ENCODE data around the gene PITPNM2.

DNA sequence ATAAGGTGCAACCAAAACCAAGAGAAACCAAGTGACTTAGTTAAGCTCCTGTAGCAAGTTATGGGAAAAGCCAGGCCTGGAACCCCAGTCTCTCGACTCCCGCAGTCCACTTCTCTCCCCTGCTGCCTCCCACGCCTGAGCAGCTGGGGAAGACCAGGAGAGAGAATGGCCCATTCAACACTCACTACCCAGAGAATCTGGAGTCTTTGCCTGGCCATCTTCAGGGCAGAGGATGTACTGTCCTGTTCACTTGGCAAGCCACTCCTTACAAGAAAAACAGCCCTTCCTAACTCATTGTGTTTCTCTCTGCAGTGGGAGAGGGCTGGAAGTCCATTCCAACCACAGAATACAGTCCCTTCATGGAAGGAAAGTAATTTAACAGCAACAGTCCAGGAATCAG, 1.8 kb downstream of the PITPNM2 start:
- TF ChIP-seq, protein P1, sequence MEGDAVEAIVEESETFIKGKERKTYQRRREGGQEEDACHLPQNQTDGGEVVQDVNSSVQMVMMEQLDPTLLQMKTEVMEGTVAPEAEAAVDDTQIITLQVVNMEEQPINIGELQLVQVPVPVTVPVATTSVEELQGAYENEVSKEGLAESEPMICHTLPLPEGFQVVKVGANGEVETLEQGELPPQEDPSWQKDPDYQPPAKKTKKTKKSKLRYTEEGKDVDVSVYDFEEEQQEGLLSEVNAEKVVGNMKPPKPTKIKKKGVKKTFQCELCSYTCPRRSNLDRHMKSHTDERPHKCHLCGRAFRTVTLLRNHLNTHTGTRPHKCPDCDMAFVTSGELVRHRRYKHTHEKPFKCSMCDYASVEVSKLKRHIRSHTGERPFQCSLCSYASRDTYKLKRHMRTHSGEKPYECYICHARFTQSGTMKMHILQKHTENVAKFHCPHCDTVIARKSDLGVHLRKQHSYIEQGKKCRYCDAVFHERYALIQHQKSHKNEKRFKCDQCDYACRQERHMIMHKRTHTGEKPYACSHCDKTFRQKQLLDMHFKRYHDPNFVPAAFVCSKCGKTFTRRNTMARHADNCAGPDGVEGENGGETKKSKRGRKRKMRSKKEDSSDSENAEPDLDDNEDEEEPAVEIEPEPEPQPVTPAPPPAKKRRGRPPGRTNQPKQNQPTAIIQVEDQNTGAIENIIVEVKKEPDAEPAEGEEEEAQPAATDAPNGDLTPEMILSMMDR (IDR thresholded peaks at IDR 0.05), result no peak
- TF ChIP-seq POLR2A (IDR thresholded peaks at IDR 0.05), result no peak
